PC-3 (cell line): ENCODE measurements around the gene ARFGEF2. TPM values are rescaled to one million over a fixed set of nuclear protein-coding genes. Genes with fewer than 3 reads are reported as not detected.

Experiments used
- ATAC-seq: fragments of 200-7000 bp; cut with Tn5 transposase; 2 replicates; pipeline ENCODE4 v1.9.1; 2020; ENCODE audit warnings: mild to moderate bottlenecking, moderate library complexity
- BruUV-seq: library from RNA; stranded (reverse); fragments of 400-500 nt; replicated peaks from 2 replicates; lab custom pipeline; 2021; lab: Mats Ljungman, UMichigan
- CTCF ChIA-PET: fragments of 300-600 bp; sonication (Branson Sonifier 250); formaldehyde crosslinking; loops from one replicate; lab custom pipeline; 2022; ENCODE audit warnings: antibody characterized with exemption; lab: Charles Lee
- POLR2A ChIA-PET: fragments of 300-600 bp; sonication (Branson Sonifier 250); formaldehyde crosslinking; loops from one replicate; lab custom pipeline; 2022; ENCODE audit warnings: antibody characterized with exemption; ENCODE audit not compliant: unreplicated experiment; lab: Charles Lee
- DNase-seq: peaks from one replicate; pipeline ENCODE4 v3.0.0-alpha.2; 2015
- H2AFZ ChIP-seq: fragments of 300-600 bp; sonication (generic); 2 replicates; pipeline ENCODE4 v1.6.0; 2016; ENCODE audit warnings: antibody characterized with exemption, low read length
- H3F3A ChIP-seq: fragments of 300-600 bp; sonication (generic); one replicate; pipeline ENCODE4 v1.6.0; 2017; ENCODE audit warnings: antibody characterized with exemption, low read length, control low read depth, mild to moderate bottlenecking; ENCODE audit not compliant: unreplicated experiment
- H3K27ac ChIP-seq: fragments of 300-600 bp; sonication (generic); 2 replicates; pipeline ENCODE4 v1.5.1; 2016; ENCODE audit warnings: mild to moderate bottlenecking, low read length
- H3K27me3 ChIP-seq: fragments of 300-600 bp; sonication (generic); 2 replicates; pipeline ENCODE4 v1.6.1; 2016; ENCODE audit warnings: low read length, mixed read lengths
- H3K36me3 ChIP-seq: fragments of 300-600 bp; sonication (generic); 2 replicates; pipeline ENCODE4 v1.6.1; 2016; ENCODE audit warnings: low read depth, mixed run types, low read length, mixed read lengths
- H3K4me1 ChIP-seq: fragments of 300-600 bp; sonication (generic); 2 replicates; pipeline ENCODE4 v1.5.1; 2016; ENCODE audit warnings: low read length; ENCODE audit not compliant: insufficient read depth
- H3K4me2 ChIP-seq: fragments of 300-600 bp; sonication (generic); 2 replicates; pipeline ENCODE4 v1.6.0; 2016; ENCODE audit warnings: low read length
- H3K4me3 ChIP-seq: fragments of 300-600 bp; sonication (generic); 2 replicates; pipeline ENCODE4 v1.5.1; 2016; ENCODE audit warnings: mild to moderate bottlenecking, low read length, mixed read lengths
- H3K79me2 ChIP-seq: fragments of 300-600 bp; sonication (generic); 2 replicates; pipeline ENCODE4 v1.6.1; 2017; ENCODE audit warnings: low read length, mixed read lengths
- H3K9ac ChIP-seq: fragments of 300-600 bp; sonication (generic); 2 replicates; pipeline ENCODE4 v1.6.0; 2016; ENCODE audit warnings: mild to moderate bottlenecking, low read length
- H3K9me2 ChIP-seq: fragments of 300-600 bp; sonication (generic); replicated peaks from 2 replicates; pipeline ENCODE4 v1.6.1; 2016; ENCODE audit warnings: mixed run types, low read length, mixed read lengths
- H3K9me3 ChIP-seq: fragments of 300-600 bp; sonication (generic); 2 replicates; pipeline ENCODE4 v1.6.1; 2016; ENCODE audit warnings: low read length, mixed read lengths
- H4K20me1 ChIP-seq: fragments of 300-600 bp; sonication (generic); 2 replicates; pipeline ENCODE4 v1.6.1; 2016; ENCODE audit warnings: low read length, mixed read lengths
- EZH2 ChIP-seq: fragments of 300-600 bp; sonication (generic); IDR thresholded peaks from one replicate; pipeline ENCODE4 v1.6.1; 2017; ENCODE audit warnings: antibody characterized with exemption, mild to moderate bottlenecking, low read length; ENCODE audit not compliant: unreplicated experiment
- EZH2phosphoT487 ChIP-seq: fragments of 300-600 bp; sonication (generic); IDR thresholded peaks from 2 replicates; pipeline ENCODE4 v1.6.1; 2018; ENCODE audit warnings: mild to moderate bottlenecking, antibody characterized with exemption, low read length, borderline replicate concordance
- intact Hi-C: fragments of 100-400 bp; cut with micrococcal nuclease; formaldehyde crosslinking; loops from 2 replicates; pipeline ENCODE4 v1.9.0; 2023
- total RNA-seq: library from RNA; depleted of rRNA; stranded (reverse); fragments of >200 nt; gene quantifications from 2 replicates; pipeline ENCODE4 v1.2.3, GENCODE V29; 2014
- TF ChIP-seq, protein P1 (sequence below): fragments of 300-600 bp; sonication (generic); conservative IDR thresholded peaks from 2 replicates; pipeline ENCODE4 v1.5.1; 2017; ENCODE audit warnings: antibody characterized with exemption, low read depth, mild to moderate bottlenecking, low read length

Gene ARFGEF2
- total RNA-seq, 1 experiment from 2014 or later, result 33.5 TPM

DNA sequence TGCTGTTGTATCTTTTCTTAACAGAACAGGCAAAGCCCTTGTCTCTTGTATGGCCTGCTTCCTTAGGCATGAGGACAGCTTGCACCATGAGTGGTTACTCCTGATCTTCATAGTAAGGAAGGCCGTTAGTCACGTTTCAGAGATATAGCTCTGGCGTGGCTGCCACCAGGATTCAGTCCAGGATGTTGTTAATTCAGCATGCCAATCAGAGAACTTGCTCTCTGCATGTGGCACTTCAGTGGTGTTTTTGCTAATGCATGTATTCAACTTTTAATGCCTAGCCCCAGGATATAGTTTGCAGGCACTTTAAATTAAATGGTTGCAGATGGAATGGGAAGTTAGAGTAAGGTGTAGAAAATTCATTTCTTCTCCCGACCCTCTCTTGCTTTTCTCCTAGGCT is 20.0 kb downstream of the ARFGEF2 start:
- Histone ChIP-seq H3K4me1 (peaks cover 17% of the 10 kb centered on the region), H3K4me3 (no peak overlapping the region), H3K27me3 (no peaks in the 10 kb centered on the region), H2AFZ (no peak overlapping the region), H4K20me1 (peaks cover 20% of the 10 kb centered on the region), H3K27ac (no peak overlapping the region), H3K9me3 (no peaks in the 10 kb centered on the region), H3K9ac (no peak overlapping the region), H3F3A (peaks cover 7% of the 10 kb centered on the region), H3K36me3 (peaks cover 14% of the 10 kb centered on the region), H3K4me2 (no peak overlapping the region), H3K9me2 (no peaks in the 10 kb centered on the region), H3K79me2 (peaks cover 57% of the 10 kb centered on the region)
- POLR2A ChIA-PET, result no interaction called here
- no peak for DNase-seq
- ATAC-seq, result no peak
- no TSS peak for BruUV-seq
- TF ChIP-seq EZH2phosphoT487 (no peak), EZH2 (no peak)
- TF ChIP-seq, protein P1, sequence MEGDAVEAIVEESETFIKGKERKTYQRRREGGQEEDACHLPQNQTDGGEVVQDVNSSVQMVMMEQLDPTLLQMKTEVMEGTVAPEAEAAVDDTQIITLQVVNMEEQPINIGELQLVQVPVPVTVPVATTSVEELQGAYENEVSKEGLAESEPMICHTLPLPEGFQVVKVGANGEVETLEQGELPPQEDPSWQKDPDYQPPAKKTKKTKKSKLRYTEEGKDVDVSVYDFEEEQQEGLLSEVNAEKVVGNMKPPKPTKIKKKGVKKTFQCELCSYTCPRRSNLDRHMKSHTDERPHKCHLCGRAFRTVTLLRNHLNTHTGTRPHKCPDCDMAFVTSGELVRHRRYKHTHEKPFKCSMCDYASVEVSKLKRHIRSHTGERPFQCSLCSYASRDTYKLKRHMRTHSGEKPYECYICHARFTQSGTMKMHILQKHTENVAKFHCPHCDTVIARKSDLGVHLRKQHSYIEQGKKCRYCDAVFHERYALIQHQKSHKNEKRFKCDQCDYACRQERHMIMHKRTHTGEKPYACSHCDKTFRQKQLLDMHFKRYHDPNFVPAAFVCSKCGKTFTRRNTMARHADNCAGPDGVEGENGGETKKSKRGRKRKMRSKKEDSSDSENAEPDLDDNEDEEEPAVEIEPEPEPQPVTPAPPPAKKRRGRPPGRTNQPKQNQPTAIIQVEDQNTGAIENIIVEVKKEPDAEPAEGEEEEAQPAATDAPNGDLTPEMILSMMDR, result no peak
- CTCF ChIA-PET, result no interaction called here
- intact Hi-C loops, result no loop called here

DNA sequence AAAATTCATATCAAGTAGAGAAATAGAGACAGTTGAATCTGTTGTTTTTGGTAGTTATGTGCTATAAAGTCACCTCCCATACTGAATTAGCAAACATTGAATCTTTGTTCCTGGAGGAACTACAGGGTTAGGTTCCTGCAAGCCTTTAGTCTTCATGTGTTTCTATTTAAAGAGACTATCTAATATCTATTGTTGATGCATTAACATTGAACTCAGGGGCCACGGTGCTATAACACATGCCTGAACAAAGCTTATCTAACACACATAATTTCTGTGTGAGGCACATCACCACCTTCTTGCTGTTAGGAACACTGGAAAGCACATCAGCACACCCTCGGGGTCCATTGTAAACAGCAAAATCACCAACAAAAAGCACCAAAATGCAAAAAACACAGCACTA is 21.2 kb downstream of the ARFGEF2 start:
- H4K20me1 ChIP-seq, result peaks cover 12% of the 10 kb centered on the region
- H3K9me3 ChIP-seq, result no peaks in the 10 kb centered on the region
- no peaks in the 10 kb centered on the region for H3K27me3 ChIP-seq
- H2AFZ ChIP-seq, result no peak overlapping the region
- BruUV-seq, result no TSS peak
- no peak overlapping the region for H3K4me2 ChIP-seq
- peaks cover 53% of the 10 kb centered on the region for H3K79me2 ChIP-seq
- TF ChIP-seq EZH2 (no peak), EZH2phosphoT487 (no peak)
- TF ChIP-seq, protein P1, result no peak
- peaks cover 14% of the 10 kb centered on the region for H3K36me3 ChIP-seq
- no peak overlapping the region for H3K27ac ChIP-seq
- DNase-seq (no peak), ATAC-seq (no peak)
- H3K4me1 ChIP-seq, result peaks cover 20% of the 10 kb centered on the region
- peaks cover 7% of the 10 kb centered on the region for H3F3A ChIP-seq
- H3K9ac ChIP-seq, result no peak overlapping the region
- H3K4me3 ChIP-seq, result no peak overlapping the region
- ChIA-PET POLR2A (no interaction called here), CTCF (no interaction called here)
- intact Hi-C loops, result no loop called here
- no peaks in the 10 kb centered on the region for H3K9me2 ChIP-seq

DNA sequence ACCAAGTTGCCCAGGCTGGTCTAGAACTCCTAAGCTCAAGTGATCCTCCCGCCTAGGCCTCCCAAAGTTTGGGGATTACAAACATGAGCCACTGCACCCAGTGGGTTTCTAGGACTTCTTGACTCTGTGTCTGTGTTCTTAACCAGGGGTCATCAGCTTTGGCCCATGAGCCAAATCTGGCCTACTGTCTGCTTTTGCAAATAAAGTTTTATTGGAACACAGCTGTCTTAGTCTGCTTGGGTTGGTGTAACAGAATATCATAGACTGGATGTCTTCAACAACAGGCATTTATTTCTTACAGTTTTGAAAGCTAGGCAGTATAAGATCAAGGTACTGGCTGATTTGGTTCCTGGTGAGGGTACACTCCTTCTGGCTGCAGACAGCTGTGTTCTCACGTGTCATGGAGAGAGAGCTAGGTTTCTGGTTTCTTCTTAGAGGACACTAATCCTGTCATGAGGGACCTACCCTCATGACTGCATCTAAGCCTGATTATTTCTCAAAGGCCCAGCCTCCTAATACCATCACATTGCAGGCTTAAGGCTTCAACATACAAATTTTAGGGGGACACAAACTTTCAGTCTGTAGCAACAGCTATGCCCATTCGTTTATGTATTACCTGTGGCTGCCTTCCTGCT is 23.3 kb downstream of the ARFGEF2 start:
- no peaks in the 10 kb centered on the region for H3K27me3 ChIP-seq
- no TSS peak for BruUV-seq
- POLR2A ChIA-PET, result interaction anchor here (0.7 kb wide), 1 partner anchor 45 kb away, joined by 8 read pairs; no protein-coding TSS in a partner anchor
- H3K79me2 ChIP-seq, result peaks cover 34% of the 10 kb centered on the region
- no peak overlapping the region for H3K4me2 ChIP-seq
- H3K36me3 ChIP-seq, result peaks cover 29% of the 10 kb centered on the region
- no peak for TF ChIP-seq EZH2phosphoT487
- no peak for TF ChIP-seq EZH2
- TF ChIP-seq, protein P1, result no peak
- no peak overlapping the region for H2AFZ ChIP-seq
- H3K9me3 ChIP-seq, result no peaks in the 10 kb centered on the region
- H4K20me1 ChIP-seq, result peaks cover 7% of the 10 kb centered on the region; the same call in 1 of the 2 replicates
- CTCF ChIA-PET, result no interaction called here
- no peaks in the 10 kb centered on the region for H3K9me2 ChIP-seq
- DNase-seq, result no peak
- ATAC-seq, result no peak
- H3K27ac ChIP-seq, result peak overlapping the region; percentile 87
- intact Hi-C loops, result loop anchor here (2.0 kb wide), 1 partner anchor 22 kb away; no protein-coding TSS in a partner anchor
- H3K4me3 ChIP-seq, result no peak overlapping the region
- peaks cover 20% of the 10 kb centered on the region for H3K4me1 ChIP-seq
- peaks cover 7% of the 10 kb centered on the region for H3F3A ChIP-seq
- H3K9ac ChIP-seq, result 0 out of 2 replicates have a peak overlapping the region, but pooled peaks have one; percentile 4
